ENCODE data around the gene LRRC43. TPM values are rescaled to one million over a fixed set of nuclear protein-coding genes. Genes with fewer than 3 reads are reported as not detected.

LRRC43 gene
- total RNA-seq, 1 experiment from 2014 or later, result 0.46 TPM

DNA sequence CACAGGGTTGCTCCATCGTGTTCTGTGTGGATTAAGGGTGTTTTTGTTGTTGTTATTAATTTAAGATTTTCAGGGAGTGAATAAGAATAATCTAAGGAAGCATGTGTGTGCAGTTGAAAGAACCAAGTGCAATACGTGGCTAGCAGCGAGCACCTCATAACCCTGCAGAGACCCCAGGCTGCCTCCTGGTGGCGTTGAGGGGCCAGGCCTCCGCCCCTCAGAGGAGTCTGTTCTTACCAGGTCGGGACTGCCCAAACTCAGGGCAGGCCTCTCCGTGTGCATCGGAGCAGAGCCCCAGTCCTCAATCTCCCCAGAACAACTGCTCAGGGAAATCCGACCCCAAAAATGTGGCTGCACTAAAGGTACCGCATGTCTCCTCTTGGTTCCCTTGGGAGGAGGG is 45.7 kb upstream of the LRRC43 start:
- H2BK5ac ChIP-seq (ENCODE audit: insufficient read length, low read length), result no peak overlapping the region
- H3K4me3 Mint-ChIP-seq, result no peak overlapping the region
- H3T11ph ChIP-seq (ENCODE audit: low read length), result no peak overlapping the region
- H4K5ac ChIP-seq (ENCODE audit: insufficient read length, low read depth, low read length), result no peak overlapping the region
- peaks cover 0 to 13% of the 10 kb centered on the region in 2 experiments; a peak in 2 of 4 replicates for H3K4me1 Mint-ChIP-seq
- no peak overlapping the region for H3K4ac ChIP-seq (ENCODE audit: low read depth, low read length)
- no peak overlapping the region for H2AFZ ChIP-seq (ENCODE audit: low read length)
- no peak overlapping the region for H2BK20ac ChIP-seq (ENCODE audit: low read depth, low read length, poor library complexity, severe bottlenecking)
- H3K36me3 Mint-ChIP-seq (ENCODE audit: insufficient read depth in 1 of 3, low read depth in 3 of 3), result peaks cover 45 to 53% (median 49%) of the 10 kb centered on the region in 3 experiments
- H2BK120ac ChIP-seq (ENCODE audit: low read depth, low read length, poor library complexity, severe bottlenecking), result no peak overlapping the region
- H3K56ac ChIP-seq (ENCODE audit: insufficient read length, low read depth, low read length), result no peak overlapping the region
- H3K27me3 Mint-ChIP-seq (ENCODE audit: low read depth), result no peaks in the 10 kb centered on the region
- H3K18ac ChIP-seq (ENCODE audit: insufficient read length, low read depth, low read length), result no peak overlapping the region
- H2AK5ac ChIP-seq (ENCODE audit: insufficient read length, low read length), result no peak overlapping the region
- H3K4me2 ChIP-seq (ENCODE audit: insufficient read depth, insufficient read length, low read length), result no peak overlapping the region
- no peak overlapping the region for H2BK15ac ChIP-seq (ENCODE audit: low read depth, low read length)
- H3K27ac ChIP-seq (ENCODE audit: insufficient read length, low read depth, low read length), result no peak overlapping the region
- no peaks in the 10 kb centered on the region for H3K79me1 ChIP-seq (ENCODE audit: insufficient read depth, low read depth, low read length, poor library complexity, severe bottlenecking)
- H3K9ac ChIP-seq (ENCODE audit: extremely low read depth, insufficient read length, low read length), result no peak overlapping the region
- no peak overlapping the region for H3K23ac ChIP-seq (ENCODE audit: insufficient read length, low read depth, low read length)
- H3K9me3 Mint-ChIP-seq, result peaks cover 8 to 11% of the 10 kb centered on the region in 2 experiments
- H3K14ac ChIP-seq (ENCODE audit: insufficient read depth, low read length), result no peak overlapping the region
- WGBS (ENCODE audit: extremely low coverage, insufficient read length, low lambda C conversion rate), result no CpG with 5 or more reads among the region's 10 CpGs
- H3K27me3 ChIP-seq (ENCODE audit: insufficient read depth, low read length), result no peaks in the 10 kb centered on the region
- H3K4me1 ChIP-seq (ENCODE audit: insufficient read depth, low read length), result no peaks in the 10 kb centered on the region
- no peak overlapping the region for H4K8ac ChIP-seq (replicated peaks; ENCODE audit: insufficient read length, low read depth, low read length)
- no peaks in the 10 kb centered on the region for H3K79me2 ChIP-seq (ENCODE audit: insufficient read depth, low read length)
- H2BK12ac ChIP-seq (ENCODE audit: insufficient read length, low read depth, low read length), result no peak overlapping the region
- no peaks in the 10 kb centered on the region for H4K20me1 ChIP-seq (ENCODE audit: control insufficient read depth, insufficient read depth, insufficient read length)
- H3K23me2 ChIP-seq (ENCODE audit: insufficient read length, low read depth, low read length, poor library complexity, severe bottlenecking), result no peaks in the 10 kb centered on the region
- DNase-seq, result peak; percentile 88
- TF ChIP-seq CTCF (conservative IDR thresholded peaks at IDR 0.05), result peak; percentile 76
- H3K27ac Mint-ChIP-seq, result peak overlapping the region in 1 of 3 experiments; percentile 52; a peak in 1 of 7 replicates
- H4K91ac ChIP-seq (ENCODE audit: insufficient read length, low read depth, low read length), result no peak overlapping the region
- peaks cover 7% of the 10 kb centered on the region for H3K9me3 ChIP-seq (ENCODE audit: control insufficient read depth, low read depth, low read length)
